K562 (cell line): ENCODE data around the gene TP63. TPM values are rescaled to one million over a fixed set of nuclear protein-coding genes. Genes with fewer than 3 reads are reported as not detected.

Experiments used
- ATAC-seq: fragments of 200-7000 bp; cut with Tn5 transposase; 3 replicates; pipeline ENCODE4 v1.9.1; 2020; ENCODE audit warnings: moderate library complexity
- BruUV-seq: library from RNA; stranded (reverse); fragments of 400-500 nt; replicated peaks from 2 replicates; lab custom pipeline; 2021; lab: Mats Ljungman, UMichigan
- CTCF ChIA-PET: fragments of 300-600 bp; formaldehyde crosslinking; extraction: SDS; loops from one replicate; lab custom pipeline; 2021; ENCODE audit warnings: low intra/inter-chr PET ratio; lab: Yijun Ruan, JAX
- POLR2A ChIA-PET: fragments of 300-600, 350-650 bp; sonication (Branson Sonifier 250); formaldehyde crosslinking; extraction: SDS; loops from one replicate; lab custom pipeline; 2021; ENCODE audit warnings: antibody characterized with exemption, inconsistent platforms; lab: Yijun Ruan, JAX
- DNase-seq, 4 experiments: peaks; one replicate each; pipeline versions ENCODE4 v3.0.0 to v3.0.0-alpha.2; 2011 to 2018; ENCODE audit warnings: low spot score in 3 of 4, mixed read lengths in 3 of 4; ENCODE audit errors: extremely low read depth in 1 of 4
- FAIRE-seq: peaks from 2 replicates; lab custom pipeline; 2011; peaks lifted over from hg19 to GRCh38; lab: Jason Lieb, UNC
- H2AFZ ChIP-seq: 2 replicates; pipeline ENCODE4 v1.6.0; 2011; ENCODE audit warnings: low read depth, low read length, control low read depth, inconsistent platforms
- H3K27ac ChIP-seq: fragments of 200-600 bp; 3 replicates; pipeline ENCODE4 v1.8.0; 2011; ENCODE audit warnings: low read depth, mild to moderate bottlenecking, control low read depth, inconsistent platforms, low read length, moderate library complexity, mixed read lengths; ENCODE audit errors: extremely low read depth
- H3K27me3 ChIP-seq, 2 experiments: fragments of 300-600 bp in 1 of 2; 2 replicates in 1 of 2; 3 replicates in 1 of 2; pipeline versions ENCODE4 v1.6.0 to v1.8.0; 2011; ENCODE audit warnings: inconsistent platforms in 2 of 2, low read length in 2 of 2, mild to moderate bottlenecking in 1 of 2, mixed read lengths in 1 of 2, moderate library complexity in 1 of 2; ENCODE audit not compliant: control insufficient read depth in 2 of 2, insufficient read depth in 2 of 2
- H3K36me3 ChIP-seq: fragments of 300-600 bp; 3 replicates; pipeline ENCODE4 v1.8.0; 2011; ENCODE audit warnings: mild to moderate bottlenecking, low read length, inconsistent platforms; ENCODE audit not compliant: control insufficient read depth, insufficient read depth
- H3K4me1 ChIP-seq, 2 experiments: fragments of 200-600 bp in 1 of 2; replicated peaks in 1 of 2; 2 replicates in 1 of 2; 3 replicates in 1 of 2; pipeline versions ENCODE4 v1.5.1 to v1.8.0; 2011; ENCODE audit warnings: inconsistent platforms in 2 of 2, low read length in 2 of 2, mild to moderate bottlenecking in 1 of 2, mixed read lengths in 1 of 2, moderate library complexity in 1 of 2; ENCODE audit not compliant: control insufficient read depth in 2 of 2, insufficient read depth in 2 of 2
- H3K4me2 ChIP-seq: 2 replicates; pipeline ENCODE4 v1.6.1; 2011; ENCODE audit warnings: low read length, control low read depth, inconsistent platforms, mixed read lengths; ENCODE audit not compliant: insufficient read depth
- H3K4me3 ChIP-seq: fragments of 200-600 bp; sonication (generic), shearing (Covaris generic); 2 replicates; pipeline ENCODE4 v1.5.1; 2016; ENCODE audit warnings: control low read depth, inconsistent platforms
- H3K79me2 ChIP-seq: fragments of 200-600 bp; 3 replicates; pipeline ENCODE4 v1.8.0; 2011; ENCODE audit warnings: low read length, inconsistent platforms; ENCODE audit not compliant: control insufficient read depth, insufficient read depth
- H3K9ac ChIP-seq, 2 experiments: 2 replicates each; pipeline versions ENCODE4 v1.6.0 to v1.6.1; 2011; ENCODE audit warnings: low read depth in 2 of 2, low read length in 2 of 2, control low read depth in 1 of 2, inconsistent platforms in 1 of 2, mild to moderate bottlenecking in 1 of 2, mixed read lengths in 1 of 2; ENCODE audit not compliant: insufficient read depth in 1 of 2
- H3K9me1 ChIP-seq: one replicate; pipeline ENCODE4 v1.6.0; 2011; ENCODE audit warnings: inconsistent platforms, mild to moderate bottlenecking, low read length, moderate library complexity; ENCODE audit not compliant: control insufficient read depth, insufficient read depth
- H3K9me3 ChIP-seq: replicated peaks from 2 replicates; pipeline ENCODE4 v1.5.1; 2011; ENCODE audit warnings: low read depth, low read length, inconsistent platforms; ENCODE audit not compliant: control insufficient read depth, insufficient read depth
- H4K20me1 ChIP-seq: replicated peaks from 2 replicates; pipeline ENCODE4 v1.6.1; 2011; ENCODE audit warnings: low read length, inconsistent platforms, mixed read lengths; ENCODE audit not compliant: control insufficient read depth, insufficient read depth
- ASH1L ChIP-seq: fragments of 450-650 bp; IDR thresholded peaks from 2 replicates; pipeline ENCODE4 v1.6.1; 2018; ENCODE audit warnings: borderline replicate concordance, mild to moderate bottlenecking, low read depth; ENCODE audit not compliant: partially characterized antibody
- GTF2E2 ChIP-seq: fragments of 200-800 bp; sonication (Bioruptor generic); IDR thresholded peaks from 2 replicates; pipeline ENCODE4 v1.6.1; 2016; ENCODE audit warnings: missing genetic modification characterization, missing compliant biosample characterization
- MCM5 ChIP-seq: fragments of 450-650 bp; IDR thresholded peaks from 2 replicates; pipeline ENCODE4 v1.6.1; 2016; ENCODE audit warnings: low read depth
- MTF1 ChIP-seq: fragments of 250-450 bp; sonication (Bioruptor Pico); IDR thresholded peaks from 2 replicates; pipeline ENCODE4 v1.9.0; 2021; ENCODE audit warnings: moderate library complexity, mild to moderate bottlenecking, inconsistent platforms, borderline replicate concordance
- SLC30A9 ChIP-seq: fragments of 250-450 bp; sonication (Bioruptor Pico); IDR thresholded peaks from 2 replicates; pipeline ENCODE4 v1.8.0; 2022; ENCODE audit warnings: mild to moderate bottlenecking, moderate library complexity
- SRSF7 ChIP-seq: fragments of 200-400 bp; formaldehyde crosslinking; optimal IDR thresholded peaks from 2 replicates; pipeline ENCODE3; 2017; ENCODE audit warnings: mild to moderate bottlenecking, low read depth, low read length
- TAF7 ChIP-seq: fragments of 450-650 bp; IDR thresholded peaks from 2 replicates; pipeline ENCODE4 v1.6.1; 2016; ENCODE audit warnings: missing genetic modification characterization, missing compliant biosample characterization
- TEAD2 ChIP-seq: fragments of 450-650 bp; IDR thresholded peaks from 2 replicates; pipeline ENCODE4 v1.6.1; 2016; ENCODE audit warnings: missing genetic modification characterization, control low read depth, missing compliant biosample characterization
- ZBTB1 ChIP-seq: sonication (generic); formaldehyde crosslinking; IDR thresholded peaks from 2 replicates; pipeline ENCODE4 v1.8.1; 2023; ENCODE audit warnings: missing genetic modification reagents, low read depth, mild to moderate bottlenecking, borderline replicate concordance
- ZFX ChIP-seq: sonication (generic); formaldehyde crosslinking; IDR thresholded peaks from 2 replicates; pipeline ENCODE4 v1.8.0; 2022; ENCODE audit warnings: mild to moderate bottlenecking, missing genetic modification reagents, moderate library complexity
- ZNF347 ChIP-seq: fragments of 450-650 bp; formaldehyde crosslinking; IDR thresholded peaks from 2 replicates; pipeline ENCODE4 v1.4.0; 2020; ENCODE audit warnings: low read depth, mild to moderate bottlenecking, moderate library complexity
- ZNF436 ChIP-seq: fragments of 250-450, 450-650 bp; sonication (Bioruptor Pico); formaldehyde crosslinking; IDR thresholded peaks from 2 replicates; pipeline ENCODE4 v1.7.0; 2020; ENCODE audit warnings: mild to moderate bottlenecking
- ZNF668 ChIP-seq: fragments of 250-450 bp; sonication (Bioruptor Pico); IDR thresholded peaks from 2 replicates; pipeline ENCODE4 v1.8.0; 2022; ENCODE audit warnings: mild to moderate bottlenecking, inconsistent platforms
- ZNF696 ChIP-seq: fragments of 250-450 bp; sonication (Bioruptor Pico); conservative IDR thresholded peaks from 2 replicates; pipeline ENCODE4 v1.4.0; 2020; ENCODE audit warnings: mild to moderate bottlenecking, moderate library complexity
- WGBS: fragments of 100-300 bp; shearing (Covaris generic); methylation state at CpG from one replicate; pipeline ENCODE4 v1.1.6; 2016; ENCODE audit warnings: low coverage, mixed read lengths; ENCODE audit not compliant: insufficient coverage; ENCODE audit errors: missing lambda C conversion rate; 5-methylcytosine and 5-hydroxymethylcytosine counted together
- in situ Hi-C: fragments of 300-500 bp; cut with MboI; formaldehyde crosslinking; loops from 4 replicates; pipeline ENCODE4 v1.15.0; 2018; ENCODE audit warnings: inconsistent platforms, mixed read lengths
- intact Hi-C: fragments of 100-400 bp; cut with micrococcal nuclease; formaldehyde crosslinking; loops from 2 replicates; pipeline ENCODE4 v1.14.2; 2022
- polyA plus RNA-seq, 8 experiments: library from polyadenylated mRNA; depleted of rRNA in 4 of 8; stranded (reverse) in 5 of 8; unstranded in 3 of 8; fragments of >200 nt; fragmentation: Nextera tagmentation in 2 of 8; fragmentation: Illumina TruSeq in 1 of 8; extraction: Ambion mirVana in 2 of 8; extraction: Trizol in 1 of 8; gene quantifications; 2 replicates each; pipeline versions ENCODE4 v1.2.1 to v1.2.3, GENCODE V29; 2011 to 2014; ENCODE audit warnings: inconsistent platforms in 1 of 8, missing spikeins in 1 of 8
- total RNA-seq, 7 experiments: library from RNA; depleted of rRNA in 6 of 7; stranded (reverse); fragments of >200 nt in 6 of 7; fragmentation: Illumina TruSeq in 2 of 7; extraction: Trizol in 2 of 7; gene quantifications; 2 replicates each; pipeline versions ENCODE4 v1.2.1 to v1.2.3, GENCODE V29; 2011 to 2021; ENCODE audit warnings: low replicate concordance in 1 of 7
- TF ChIP-seq, protein P1 (sequence below): fragments of 250-450 bp; sonication (Bioruptor Pico); IDR thresholded peaks from 2 replicates; pipeline ENCODE4 v1.5.0; 2021
- TF ChIP-seq, protein P2 (sequence below): IDR thresholded peaks from 2 replicates; pipeline ENCODE4 v1.6.1; 2016; ENCODE audit warnings: missing genetic modification characterization, missing compliant biosample characterization

The TP63 gene
- total and polyA plus RNA-seq, 9 of the 15 experiments (the other 6 are each of a cell fraction or from before 2014, with no cell fraction given): 0.32 to 1.4 (median 0.50) TPM

DNA sequence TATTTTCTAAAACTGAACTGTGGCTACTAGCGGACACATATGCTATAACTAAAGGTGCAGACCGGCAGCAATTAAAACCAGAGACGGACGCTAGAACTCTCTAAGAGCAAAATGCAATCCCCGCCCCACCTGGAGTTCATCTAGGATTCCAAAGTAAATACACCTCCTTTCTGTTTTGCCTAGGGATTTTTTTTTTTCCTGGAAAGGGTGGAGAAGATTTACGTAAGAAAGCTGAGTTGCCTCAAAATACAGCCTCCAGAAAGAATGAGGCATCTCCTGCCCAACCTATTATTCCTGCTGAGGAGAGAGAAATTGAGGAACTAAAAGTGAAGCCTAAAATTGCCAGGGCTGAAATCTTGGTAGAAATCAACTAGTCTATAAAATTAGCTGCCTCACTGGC is 150.2 kb downstream of the TP63 start:
- ATAC-seq (no peak), DNase-seq (no peak), FAIRE-seq (no peak)
- WGBS: 9% methylated on average over 6 of the region's 6 CpGs
- Histone ChIP-seq H3K27ac (no peak overlapping the region), H3K4me2 (no peak overlapping the region), H3K36me3 (no peaks in the 10 kb centered on the region), H4K20me1 (no peaks in the 10 kb centered on the region), H3K79me2 (no peaks in the 10 kb centered on the region), H3K27me3 (no peaks in the 10 kb centered on the region), H3K4me3 (no peak overlapping the region), H3K9me3 (no peaks in the 10 kb centered on the region), H3K9ac (no peak overlapping the region), H3K9me1 (no peaks in the 10 kb centered on the region), H3K4me1 (no peaks in the 10 kb centered on the region), H2AFZ (no peak overlapping the region)
- CTCF ChIA-PET: no interaction called here
- in situ Hi-C loops: no loop called here
- TF ChIP-seq MCM5 (no peak), TEAD2 (tag) (no peak), ZNF436 (no peak), SLC30A9 (CRISPR knock-in tag) (no peak), ZFX (CRISPR knock-in tag) (no peak), SRSF7 (no peak), ZNF347 (CRISPR knock-in tag) (no peak), ZBTB1 (no peak), MTF1 (CRISPR knock-in tag) (no peak), ASH1L (no peak), ZNF668 (no peak), ZNF696 (no peak), TAF7 (tag) (no peak), GTF2E2 (tag) (no peak)
- TF ChIP-seq, protein P1, sequence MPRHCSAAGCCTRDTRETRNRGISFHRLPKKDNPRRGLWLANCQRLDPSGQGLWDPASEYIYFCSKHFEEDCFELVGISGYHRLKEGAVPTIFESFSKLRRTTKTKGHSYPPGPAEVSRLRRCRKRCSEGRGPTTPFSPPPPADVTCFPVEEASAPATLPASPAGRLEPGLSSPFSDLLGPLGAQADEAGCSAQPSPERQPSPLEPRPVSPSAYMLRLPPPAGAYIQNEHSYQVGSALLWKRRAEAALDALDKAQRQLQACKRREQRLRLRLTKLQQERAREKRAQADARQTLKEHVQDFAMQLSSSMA: no peak
- TF ChIP-seq, protein P2, sequence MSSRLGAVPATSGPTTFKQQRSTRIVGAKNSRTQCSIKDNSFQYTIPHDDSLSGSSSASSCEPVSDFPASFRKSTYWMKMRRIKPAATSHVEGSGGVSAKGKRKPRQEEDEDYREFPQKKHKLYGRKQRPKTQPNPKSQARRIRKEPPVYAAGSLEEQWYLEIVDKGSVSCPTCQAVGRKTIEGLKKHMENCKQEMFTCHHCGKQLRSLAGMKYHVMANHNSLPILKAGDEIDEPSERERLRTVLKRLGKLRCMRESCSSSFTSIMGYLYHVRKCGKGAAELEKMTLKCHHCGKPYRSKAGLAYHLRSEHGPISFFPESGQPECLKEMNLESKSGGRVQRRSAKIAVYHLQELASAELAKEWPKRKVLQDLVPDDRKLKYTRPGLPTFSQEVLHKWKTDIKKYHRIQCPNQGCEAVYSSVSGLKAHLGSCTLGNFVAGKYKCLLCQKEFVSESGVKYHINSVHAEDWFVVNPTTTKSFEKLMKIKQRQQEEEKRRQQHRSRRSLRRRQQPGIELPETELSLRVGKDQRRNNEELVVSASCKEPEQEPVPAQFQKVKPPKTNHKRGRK (tag): no peak
- intact Hi-C loops: no loop called here
- no TSS peak for BruUV-seq
- POLR2A ChIA-PET: no interaction called here
